Heart left ventricle (tissue), 13 donors: ENCODE measurements around the gene TAF7L.

Source experiments
- POLR2A ChIP-seq, 2 donors: fragments of 450-650 bp; IDR thresholded peaks; one replicate each; pipeline ENCODE4 v1.6.1; 2017; ENCODE audit warnings: antibody characterized with exemption in 2 of 2, mild to moderate bottlenecking in 2 of 2, moderate library complexity in 2 of 2
- TF ChIP-seq, protein P1 (sequence below), 12 donors: fragments of 200-600 bp; sonication (generic) in 4 of 12; IDR thresholded peaks; one replicate each; pipeline versions ENCODE4 v1.5.0 to v1.8.0; 2018 to 2022; ENCODE audit warnings: antibody characterized with exemption in 12 of 12, mild to moderate bottlenecking in 5 of 12
- donor health status: ischemic (EF 13 %, LVEDD 7.1; RV severe dilation, severe dysfunction).
- donor health status: DM: no; HTN: yes; CAD: no.
- donor health status: DM: no; HTN: no; CAD: no.
- donor health status: ischemic (EF 25% LVEDD 6.9; RV normal size, moderate dysfunction).
- donor health status: ischemic (EF 25% LVEDD 5.7; RV mildly dilated, moderate dysfunction).
- donor health status: ischemic (EF 35%, LVEDD 5.7; RV mildly dilated, moderate dysfunction).
- donor health status: nonischemic (EF 11% LVEDD 7.7; RV severe dilation, severe dysfunction).
- donor health status: DM: yes; HTN: yes; CAD: no.
- donor health status: PGD.
- donor health status: ischemic (EF 29% LVEDD 5.4; RV normal size, mild dysfunction).
- donor health status: nonischemic (EF 23%, LVEDD 6.1; RV moderate dilation, normal function).

GRCh38 chrX:101232316-101232715, 58.8 kb downstream of the TAF7L start:
- TF ChIP-seq, protein P1, sequence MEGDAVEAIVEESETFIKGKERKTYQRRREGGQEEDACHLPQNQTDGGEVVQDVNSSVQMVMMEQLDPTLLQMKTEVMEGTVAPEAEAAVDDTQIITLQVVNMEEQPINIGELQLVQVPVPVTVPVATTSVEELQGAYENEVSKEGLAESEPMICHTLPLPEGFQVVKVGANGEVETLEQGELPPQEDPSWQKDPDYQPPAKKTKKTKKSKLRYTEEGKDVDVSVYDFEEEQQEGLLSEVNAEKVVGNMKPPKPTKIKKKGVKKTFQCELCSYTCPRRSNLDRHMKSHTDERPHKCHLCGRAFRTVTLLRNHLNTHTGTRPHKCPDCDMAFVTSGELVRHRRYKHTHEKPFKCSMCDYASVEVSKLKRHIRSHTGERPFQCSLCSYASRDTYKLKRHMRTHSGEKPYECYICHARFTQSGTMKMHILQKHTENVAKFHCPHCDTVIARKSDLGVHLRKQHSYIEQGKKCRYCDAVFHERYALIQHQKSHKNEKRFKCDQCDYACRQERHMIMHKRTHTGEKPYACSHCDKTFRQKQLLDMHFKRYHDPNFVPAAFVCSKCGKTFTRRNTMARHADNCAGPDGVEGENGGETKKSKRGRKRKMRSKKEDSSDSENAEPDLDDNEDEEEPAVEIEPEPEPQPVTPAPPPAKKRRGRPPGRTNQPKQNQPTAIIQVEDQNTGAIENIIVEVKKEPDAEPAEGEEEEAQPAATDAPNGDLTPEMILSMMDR (IDR thresholded peaks at IDR 0.05) = no peak
- TF ChIP-seq POLR2A (IDR thresholded peaks at IDR 0.05) = no peak
